ENCODE results near the gene INPP5D.
A peak's percentile ranks its signal among the peaks of the same experiment; 100 is the strongest.

The INPP5D gene

DNA sequence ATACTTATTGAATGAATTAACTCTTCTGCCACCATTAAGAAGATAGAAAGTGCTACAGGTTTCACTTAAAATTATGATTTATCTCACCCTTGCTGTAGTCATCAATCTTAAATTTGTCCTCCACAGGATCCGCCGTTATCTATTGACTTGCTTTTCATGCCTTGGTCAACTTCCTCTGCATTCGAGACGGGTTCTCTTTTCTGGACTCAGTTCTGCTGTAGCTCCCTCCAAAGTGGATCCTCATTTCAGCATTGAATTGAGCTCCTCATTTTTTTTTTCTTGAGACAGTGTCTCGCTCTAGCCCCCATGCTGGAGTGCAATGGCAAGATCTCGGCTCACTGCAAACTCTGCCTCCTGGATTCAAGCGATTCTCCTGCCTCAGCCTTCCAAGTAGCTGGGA is 27.6 kb downstream of the INPP5D start:
- no peaks in the 10 kb centered on the region for H3K27me3 ChIP-seq (ENCODE audit: control insufficient read depth, low read length)
- H3K4me3 ChIP-seq (ENCODE audit: low read length): peak overlapping the region; percentile 34
- H3K9me2 ChIP-seq (replicated peaks; ENCODE audit: control insufficient read depth, low read length): no peaks in the 10 kb centered on the region
- TF ChIP-seq, protein P1, sequence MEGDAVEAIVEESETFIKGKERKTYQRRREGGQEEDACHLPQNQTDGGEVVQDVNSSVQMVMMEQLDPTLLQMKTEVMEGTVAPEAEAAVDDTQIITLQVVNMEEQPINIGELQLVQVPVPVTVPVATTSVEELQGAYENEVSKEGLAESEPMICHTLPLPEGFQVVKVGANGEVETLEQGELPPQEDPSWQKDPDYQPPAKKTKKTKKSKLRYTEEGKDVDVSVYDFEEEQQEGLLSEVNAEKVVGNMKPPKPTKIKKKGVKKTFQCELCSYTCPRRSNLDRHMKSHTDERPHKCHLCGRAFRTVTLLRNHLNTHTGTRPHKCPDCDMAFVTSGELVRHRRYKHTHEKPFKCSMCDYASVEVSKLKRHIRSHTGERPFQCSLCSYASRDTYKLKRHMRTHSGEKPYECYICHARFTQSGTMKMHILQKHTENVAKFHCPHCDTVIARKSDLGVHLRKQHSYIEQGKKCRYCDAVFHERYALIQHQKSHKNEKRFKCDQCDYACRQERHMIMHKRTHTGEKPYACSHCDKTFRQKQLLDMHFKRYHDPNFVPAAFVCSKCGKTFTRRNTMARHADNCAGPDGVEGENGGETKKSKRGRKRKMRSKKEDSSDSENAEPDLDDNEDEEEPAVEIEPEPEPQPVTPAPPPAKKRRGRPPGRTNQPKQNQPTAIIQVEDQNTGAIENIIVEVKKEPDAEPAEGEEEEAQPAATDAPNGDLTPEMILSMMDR (IDR thresholded peaks at IDR 0.05; ENCODE audit: low read depth, low read length, poor library complexity, severe bottlenecking): no peak
- no peak for TF ChIP-seq EZH2phosphoT487 (IDR thresholded peaks at IDR 0.05; ENCODE audit: borderline replicate concordance, low read length)
- H3F3A ChIP-seq (ENCODE audit: control insufficient read depth, insufficient read depth): peaks cover 36% of the 10 kb centered on the region
- H4K20me1 ChIP-seq (ENCODE audit: control insufficient read depth, insufficient read depth, low read depth, low read length): no peaks in the 10 kb centered on the region
- H3K4me1 ChIP-seq (ENCODE audit: control insufficient read depth, low read length): peaks cover 80% of the 10 kb centered on the region
- peaks cover 72% of the 10 kb centered on the region for H3K79me2 ChIP-seq (ENCODE audit: control insufficient read depth, low read length)
- peaks cover 61% of the 10 kb centered on the region for H3K36me3 ChIP-seq (ENCODE audit: control insufficient read depth, low read length)
- H3K4me2 ChIP-seq (ENCODE audit: low read length): peak overlapping the region; percentile 84
- peak overlapping the region; percentile 97 for H3K27ac ChIP-seq (ENCODE audit: low read depth, low read length)
- H3K9me3 ChIP-seq (ENCODE audit: control insufficient read depth, insufficient read depth, low read length): no peaks in the 10 kb centered on the region

GRCh38 chr2:233088972-233089345 is 28.8 kb downstream of the INPP5D start:
- Histone ChIP-seq H3F3A (ENCODE audit: control insufficient read depth, insufficient read depth) (peaks cover 34% of the 10 kb centered on the region), H3K9me2 (replicated peaks; ENCODE audit: control insufficient read depth, low read length) (no peaks in the 10 kb centered on the region), H4K20me1 (ENCODE audit: control insufficient read depth, insufficient read depth, low read depth, low read length) (no peaks in the 10 kb centered on the region), H3K36me3 (ENCODE audit: control insufficient read depth, low read length) (peaks cover 58% of the 10 kb centered on the region), H3K27ac (ENCODE audit: low read depth, low read length) (no peak overlapping the region), H3K4me1 (ENCODE audit: control insufficient read depth, low read length) (peaks cover 80% of the 10 kb centered on the region), H3K4me3 (ENCODE audit: low read length) (no peak overlapping the region), H3K9me3 (ENCODE audit: control insufficient read depth, insufficient read depth, low read length) (no peaks in the 10 kb centered on the region), H3K79me2 (ENCODE audit: control insufficient read depth, low read length) (peaks cover 72% of the 10 kb centered on the region), H3K4me2 (ENCODE audit: low read length) (no peak overlapping the region), H3K27me3 (ENCODE audit: control insufficient read depth, low read length) (no peaks in the 10 kb centered on the region)
- no peak for TF ChIP-seq EZH2phosphoT487 (IDR thresholded peaks at IDR 0.05; ENCODE audit: borderline replicate concordance, low read length)
- TF ChIP-seq, protein P1 (IDR thresholded peaks at IDR 0.05; ENCODE audit: low read depth, low read length, poor library complexity, severe bottlenecking): no peak

GRCh38 chr2:233089851-233090250 is 29.7 kb downstream of the INPP5D start:
- TF ChIP-seq EZH2phosphoT487 (IDR thresholded peaks at IDR 0.05; ENCODE audit: borderline replicate concordance, low read length): no peak
- TF ChIP-seq, protein P1 (IDR thresholded peaks at IDR 0.05; ENCODE audit: low read depth, low read length, poor library complexity, severe bottlenecking): no peak
- peaks cover 30% of the 10 kb centered on the region for H3F3A ChIP-seq (ENCODE audit: control insufficient read depth, insufficient read depth)
- no peaks in the 10 kb centered on the region for H3K9me2 ChIP-seq (replicated peaks; ENCODE audit: control insufficient read depth, low read length)
- peaks cover 51% of the 10 kb centered on the region for H3K36me3 ChIP-seq (ENCODE audit: control insufficient read depth, low read length)
- no peaks in the 10 kb centered on the region for H3K27me3 ChIP-seq (ENCODE audit: control insufficient read depth, low read length)
- no peaks in the 10 kb centered on the region for H3K9me3 ChIP-seq (ENCODE audit: control insufficient read depth, insufficient read depth, low read length)
- peaks cover 71% of the 10 kb centered on the region for H3K79me2 ChIP-seq (ENCODE audit: control insufficient read depth, low read length)
- no peaks in the 10 kb centered on the region for H4K20me1 ChIP-seq (ENCODE audit: control insufficient read depth, insufficient read depth, low read depth, low read length)
- H3K27ac ChIP-seq (ENCODE audit: low read depth, low read length): no peak overlapping the region; the same call in 1 of the 2 replicates
- H3K4me2 ChIP-seq (ENCODE audit: low read length): no peak overlapping the region
- H3K4me1 ChIP-seq (ENCODE audit: control insufficient read depth, low read length): peaks cover 77% of the 10 kb centered on the region
- no peak overlapping the region for H3K4me3 ChIP-seq (ENCODE audit: low read length)

Measured in DOHH2 (cell line).